GM12892 (cell line): ENCODE results near the gene PDZRN4.

Experiments
- POLR2A ChIP-seq: IDR thresholded peaks from 2 replicates; pipeline ENCODE4 v1.6.1; 2011; ENCODE audit warnings: low read depth, low read length, control low read depth
- POLR2AphosphoS5 ChIP-seq: IDR thresholded peaks from 2 replicates; pipeline ENCODE4 v1.6.1; 2011; ENCODE audit warnings: low read depth, low read length, control low read depth
- TAF1 ChIP-seq: IDR thresholded peaks from 2 replicates; pipeline ENCODE4 v1.6.1; 2011; ENCODE audit warnings: low read depth, mild to moderate bottlenecking, control low read depth, low read length, borderline replicate concordance

DNA sequence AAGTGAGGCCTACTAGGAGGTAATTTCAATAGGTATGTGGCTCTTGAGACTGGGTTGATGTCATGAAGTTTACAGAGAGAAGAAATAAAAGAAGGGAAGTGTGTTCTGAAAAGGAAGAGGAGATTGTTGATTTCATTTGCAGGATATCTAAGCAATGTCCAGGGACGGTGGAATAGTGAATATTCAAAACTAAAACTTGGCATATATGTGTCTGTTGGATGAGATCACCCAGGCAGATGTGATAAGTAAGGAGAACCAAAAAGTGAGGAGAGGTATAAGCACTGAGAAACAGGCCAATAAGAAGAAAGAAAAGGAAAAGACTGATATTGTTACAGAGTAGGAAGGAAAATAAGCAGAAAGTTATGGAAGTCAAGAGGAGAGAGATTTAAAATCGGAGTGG lies 255.6 kb downstream of the PDZRN4 start:
- TF ChIP-seq POLR2AphosphoS5 (no peak), POLR2A (no peak), TAF1 (no peak)
